ENCODE results near the gene RTN4RL2. TPM values are rescaled to one million over a fixed set of nuclear protein-coding genes. Genes with fewer than 3 reads are reported as not detected.

RTN4RL2 gene
- total RNA-seq, 1 experiment from 2014 or later: 0.90 TPM

DNA sequence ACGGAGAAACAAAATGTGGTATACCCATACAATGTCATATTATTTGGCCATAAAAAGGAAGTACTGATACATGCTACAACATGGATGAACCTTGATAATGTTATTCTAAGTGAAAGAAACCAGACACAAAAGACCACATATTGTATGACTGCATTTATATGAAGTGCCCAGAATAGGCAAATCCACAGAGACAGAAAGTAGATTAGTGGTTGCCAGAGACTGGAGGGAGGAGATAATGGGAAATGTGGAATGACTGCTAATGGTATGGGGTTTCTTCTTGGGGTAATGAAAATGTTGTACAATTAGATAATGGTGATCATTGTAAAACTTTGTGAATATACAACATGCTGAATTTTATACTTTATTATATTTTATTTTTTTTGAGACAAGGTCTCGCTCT is 60.8 kb downstream of the RTN4RL2 start:
- DNase-seq (ENCODE audit: low read depth, low spot score): no peak
- ChIA-PET CTCF (interaction anchor here (0.8 kb wide), 1 partner anchor 29 kb away, joined by 4 read pairs; no protein-coding TSS in a partner anchor), POLR2A (no interaction called here)
- no peaks in the 10 kb centered on the region for H3K36me3 ChIP-seq (ENCODE audit: control insufficient read depth, insufficient read depth, low read length)
- intact Hi-C loops (cut with micrococcal nuclease; ENCODE audit: unreplicated experiment): no loop called here
- ATAC-seq: no peak
- no peaks in the 10 kb centered on the region for H3K4me1 ChIP-seq (ENCODE audit: control insufficient read depth, insufficient read depth, low read length)
- no peaks in the 10 kb centered on the region for H3K9me3 ChIP-seq (ENCODE audit: control insufficient read depth, insufficient read depth, low read depth, low read length)
- in situ Hi-C loops (cut with HindIII; ENCODE audit: low pct_unique_long_range_greater_than_20kb, low sequenced_read_pairs): no loop called here
- no peak overlapping the region for H3K4me3 ChIP-seq (ENCODE audit: low read depth in 2 of 2, low read length in 2 of 2)
- H3K27ac ChIP-seq (ENCODE audit: low read length): no peak overlapping the region
- peaks cover under 1% of the 10 kb centered on the region; the same call in 1 of the 2 replicates for H3K27me3 ChIP-seq (ENCODE audit: control insufficient read depth, insufficient read depth, low read length)
- no TSS peak for BruUV-seq (replicated peaks)
- no peak for TF ChIP-seq POLR2AphosphoS5 (IDR thresholded peaks at IDR 0.05; ENCODE audit: low read depth, low read length)
- no peak for TF ChIP-seq TCF7L2 (IDR thresholded peaks at IDR 0.05; ENCODE audit: low read depth, low read length)
- TF ChIP-seq SIN3A (IDR thresholded peaks at IDR 0.05; ENCODE audit: borderline replicate concordance, insufficient read depth, low read depth, low read length): no peak
- TF ChIP-seq, protein P1, sequence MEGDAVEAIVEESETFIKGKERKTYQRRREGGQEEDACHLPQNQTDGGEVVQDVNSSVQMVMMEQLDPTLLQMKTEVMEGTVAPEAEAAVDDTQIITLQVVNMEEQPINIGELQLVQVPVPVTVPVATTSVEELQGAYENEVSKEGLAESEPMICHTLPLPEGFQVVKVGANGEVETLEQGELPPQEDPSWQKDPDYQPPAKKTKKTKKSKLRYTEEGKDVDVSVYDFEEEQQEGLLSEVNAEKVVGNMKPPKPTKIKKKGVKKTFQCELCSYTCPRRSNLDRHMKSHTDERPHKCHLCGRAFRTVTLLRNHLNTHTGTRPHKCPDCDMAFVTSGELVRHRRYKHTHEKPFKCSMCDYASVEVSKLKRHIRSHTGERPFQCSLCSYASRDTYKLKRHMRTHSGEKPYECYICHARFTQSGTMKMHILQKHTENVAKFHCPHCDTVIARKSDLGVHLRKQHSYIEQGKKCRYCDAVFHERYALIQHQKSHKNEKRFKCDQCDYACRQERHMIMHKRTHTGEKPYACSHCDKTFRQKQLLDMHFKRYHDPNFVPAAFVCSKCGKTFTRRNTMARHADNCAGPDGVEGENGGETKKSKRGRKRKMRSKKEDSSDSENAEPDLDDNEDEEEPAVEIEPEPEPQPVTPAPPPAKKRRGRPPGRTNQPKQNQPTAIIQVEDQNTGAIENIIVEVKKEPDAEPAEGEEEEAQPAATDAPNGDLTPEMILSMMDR (IDR thresholded peaks at IDR 0.05): no peak
- TF ChIP-seq, protein P2, sequence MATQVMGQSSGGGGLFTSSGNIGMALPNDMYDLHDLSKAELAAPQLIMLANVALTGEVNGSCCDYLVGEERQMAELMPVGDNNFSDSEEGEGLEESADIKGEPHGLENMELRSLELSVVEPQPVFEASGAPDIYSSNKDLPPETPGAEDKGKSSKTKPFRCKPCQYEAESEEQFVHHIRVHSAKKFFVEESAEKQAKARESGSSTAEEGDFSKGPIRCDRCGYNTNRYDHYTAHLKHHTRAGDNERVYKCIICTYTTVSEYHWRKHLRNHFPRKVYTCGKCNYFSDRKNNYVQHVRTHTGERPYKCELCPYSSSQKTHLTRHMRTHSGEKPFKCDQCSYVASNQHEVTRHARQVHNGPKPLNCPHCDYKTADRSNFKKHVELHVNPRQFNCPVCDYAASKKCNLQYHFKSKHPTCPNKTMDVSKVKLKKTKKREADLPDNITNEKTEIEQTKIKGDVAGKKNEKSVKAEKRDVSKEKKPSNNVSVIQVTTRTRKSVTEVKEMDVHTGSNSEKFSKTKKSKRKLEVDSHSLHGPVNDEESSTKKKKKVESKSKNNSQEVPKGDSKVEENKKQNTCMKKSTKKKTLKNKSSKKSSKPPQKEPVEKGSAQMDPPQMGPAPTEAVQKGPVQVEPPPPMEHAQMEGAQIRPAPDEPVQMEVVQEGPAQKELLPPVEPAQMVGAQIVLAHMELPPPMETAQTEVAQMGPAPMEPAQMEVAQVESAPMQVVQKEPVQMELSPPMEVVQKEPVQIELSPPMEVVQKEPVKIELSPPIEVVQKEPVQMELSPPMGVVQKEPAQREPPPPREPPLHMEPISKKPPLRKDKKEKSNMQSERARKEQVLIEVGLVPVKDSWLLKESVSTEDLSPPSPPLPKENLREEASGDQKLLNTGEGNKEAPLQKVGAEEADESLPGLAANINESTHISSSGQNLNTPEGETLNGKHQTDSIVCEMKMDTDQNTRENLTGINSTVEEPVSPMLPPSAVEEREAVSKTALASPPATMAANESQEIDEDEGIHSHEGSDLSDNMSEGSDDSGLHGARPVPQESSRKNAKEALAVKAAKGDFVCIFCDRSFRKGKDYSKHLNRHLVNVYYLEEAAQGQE (IDR thresholded peaks at IDR 0.05; ENCODE audit: insufficient read depth in 1 of 2, low read depth in 2 of 2, low read length in 1 of 2): no peak

DNA sequence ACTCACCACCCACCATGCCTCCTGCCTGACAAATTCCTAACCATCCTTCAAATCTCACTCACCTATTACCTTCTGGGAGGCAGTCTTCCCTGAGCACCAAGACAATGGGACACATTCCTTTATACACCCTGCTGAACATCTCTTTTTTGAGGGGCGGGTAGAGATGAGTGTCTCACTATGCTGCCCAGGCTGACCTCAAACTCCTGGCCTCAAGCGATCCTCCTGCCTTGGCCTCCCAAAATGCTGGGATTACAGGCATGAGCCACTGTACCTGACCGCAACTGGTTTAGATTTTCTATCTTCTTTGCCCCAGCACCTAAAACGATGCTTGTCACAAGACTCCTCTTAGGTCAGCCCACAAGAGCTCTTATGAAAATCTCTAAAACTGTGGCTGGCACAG is 63.1 kb downstream of the RTN4RL2 start:
- CTCF ChIA-PET: interaction anchor here (1.6 kb wide), 1 partner anchor 30 kb away, joined by 8 read pairs; no protein-coding TSS in a partner anchor

More for the DNA sequence above, 63.1 kb downstream of the RTN4RL2 start:
- no peak overlapping the region for H3K4me3 ChIP-seq (ENCODE audit: low read depth in 2 of 2, low read length in 2 of 2)
- H3K4me1 ChIP-seq (ENCODE audit: control insufficient read depth, insufficient read depth, low read length): no peaks in the 10 kb centered on the region; the same call in 1 of the 2 replicates
- intact Hi-C loops (cut with micrococcal nuclease; ENCODE audit: unreplicated experiment): loop anchor here (2.0 kb wide), 1 partner anchor 179 kb away; no protein-coding TSS in a partner anchor
- no TSS peak for BruUV-seq (replicated peaks)
- H3K9me3 ChIP-seq (ENCODE audit: control insufficient read depth, insufficient read depth, low read depth, low read length): no peaks in the 10 kb centered on the region
- TF ChIP-seq, protein P1 (IDR thresholded peaks at IDR 0.05): no peak
- TF ChIP-seq TCF7L2 (IDR thresholded peaks at IDR 0.05; ENCODE audit: low read depth, low read length) (no peak), SIN3A (IDR thresholded peaks at IDR 0.05; ENCODE audit: borderline replicate concordance, insufficient read depth, low read depth, low read length) (no peak), POLR2AphosphoS5 (IDR thresholded peaks at IDR 0.05; ENCODE audit: low read depth, low read length) (no peak)
- TF ChIP-seq, protein P2 (IDR thresholded peaks at IDR 0.05; ENCODE audit: insufficient read depth in 1 of 2, low read depth in 2 of 2, low read length in 1 of 2): no peak
- POLR2A ChIA-PET: no interaction called here
- no peak overlapping the region for H3K27ac ChIP-seq (ENCODE audit: low read length)
- in situ Hi-C loops (cut with HindIII; ENCODE audit: low pct_unique_long_range_greater_than_20kb, low sequenced_read_pairs): no loop called here
- no peaks in the 10 kb centered on the region for H3K27me3 ChIP-seq (ENCODE audit: control insufficient read depth, insufficient read depth, low read length)
- DNase-seq (ENCODE audit: low read depth, low spot score) (no peak), ATAC-seq (no peak)
- peaks cover 3% of the 10 kb centered on the region; the same call in 1 of the 2 replicates for H3K36me3 ChIP-seq (ENCODE audit: control insufficient read depth, insufficient read depth, low read length)
